Anterior cingulate cortex (tissue), 58 donors: ENCODE data around the gene GATA6.

ENCODE experiments used
- DNase-seq, 58 donors: peaks; one replicate each; lab custom pipeline; 2025; lab: John Stamatoyannopoulos, UW

Gene GATA6

GRCh38 chr18:22165603-22166068, 3.8 kb upstream of the GATA6 start:
- DNase-seq: no peak

- DNase-seq: no peak
These were observed 3.1 kb upstream of the GATA6 start for GRCh38 chr18:22166069-22166950.

- no peak for DNase-seq
These were observed 2.3 kb upstream of the GATA6 start for GRCh38 chr18:22167091-22167470.

GRCh38 chr18:22167471-22168241, 1.7 kb upstream of the GATA6 start:
- no peak for DNase-seq

GRCh38 chr18:22168360-22168921, 948 bp upstream of the GATA6 start:
- DNase-seq: no peak

- no peak for DNase-seq
These were observed 566 bp downstream of the GATA6 start for GRCh38 chr18:22169889-22170420.

GRCh38 chr18:22170421-22171257, 1.2 kb downstream of the GATA6 start:
- peak in 1 of 58 donors; percentile 1 for DNase-seq

- DNase-seq: no peak
These were observed 2.1 kb downstream of the GATA6 start for GRCh38 chr18:22171258-22172119.

- DNase-seq: no peak
These were observed 2.8 kb downstream of the GATA6 start for GRCh38 chr18:22172120-22172582.

GRCh38 chr18:22172594-22173049, 3.2 kb downstream of the GATA6 start:
- DNase-seq: no peak

GRCh38 chr18:22173221-22173927, 4.0 kb downstream of the GATA6 start:
- DNase-seq: no peak

- DNase-seq: no peak
These were observed 4.5 kb downstream of the GATA6 start for GRCh38 chr18:22173928-22174301.

- no peak for DNase-seq
These were observed 5.2 kb downstream of the GATA6 start for GRCh38 chr18:22174341-22175145.

- no peak for DNase-seq
These were observed 6.0 kb downstream of the GATA6 start for GRCh38 chr18:22175346-22175745.

GRCh38 chr18:22176420-22177326, 7.3 kb downstream of the GATA6 start:
- no peak for DNase-seq

GRCh38 chr18:22177327-22177871, 8.0 kb downstream of the GATA6 start:
- DNase-seq: no peak
